Pancreas (tissue), 10 donors: ENCODE data around the gene FLACC1. TPM values are rescaled to one million over a fixed set of nuclear protein-coding genes. Genes with fewer than 3 reads are reported as not detected.

ENCODE experiments used
- ATAC-seq, 4 donors: fragments of 200-7000 bp; cut with Tn5 transposase; one replicate each; pipeline versions ENCODE4 v1.8.0 to v1.9.1; 2020; ENCODE audit warnings: mild to moderate bottlenecking in 4 of 4, moderate library complexity in 4 of 4
- DNase-seq, 6 donors: peaks; one replicate each; pipeline ENCODE4 v3.0.0-alpha.2; 2020
- FAIRE-seq: peaks from 2 replicates; lab custom pipeline; 2012; peaks lifted over from hg19 to GRCh38; lab: Jason Lieb, UNC
- H3K27ac ChIP-seq, 4 donors: fragments of 200-600 bp; sonication (generic); 1 replicate in 3 of 4; 2 replicates in 1 of 4; pipeline versions ENCODE4 v1.5.0 to v1.8.0; 2020
- H3K27me3 ChIP-seq, 4 donors: fragments of 200-600 bp; one replicate each; pipeline ENCODE4 v1.8.0; 2021
- H3K36me3 ChIP-seq, 3 donors: fragments of 200-600 bp; sonication (generic) in 1 of 3; one replicate each; pipeline versions ENCODE4 v1.5.0 to v1.8.0; 2020 to 2021
- H3K4me1 ChIP-seq, 3 donors: fragments of 200-600 bp; one replicate each; pipeline ENCODE4 v1.8.0; 2021
- H3K4me3 ChIP-seq, 4 donors: fragments of 200-600 bp; sonication (generic) in 2 of 4; one replicate each; pipeline versions ENCODE4 v1.5.0 to v1.8.0; 2020 to 2021
- H3K9me3 ChIP-seq, 4 donors: fragments of 200-600 bp; one replicate each; pipeline ENCODE4 v1.8.0; 2021
- WGBS, 2 donors: extraction: QIAGEN DNeasy Blood & Tissue Kit; methylation state at CpG; one replicate each; pipeline ENCODE4 v1.1.7; 2013; 5-methylcytosine and 5-hydroxymethylcytosine counted together
- intact Hi-C, 3 donors: fragments of 100-400 bp; cut with DNase I; formaldehyde crosslinking; loops; one replicate each; pipeline versions ENCODE4 v1.11.1 to v1.14.2; 2022
- polyA plus RNA-seq, 2 donors: library from polyadenylated mRNA; stranded (reverse); fragments of 200-250 nt; gene quantifications; one replicate each; pipeline ENCODE4 v1.2.3, GENCODE V29; 2013
- total RNA-seq, 6 donors: library from RNA; stranded (reverse); fragmentation: NEBNext Ultra II Directional in 4 of 6; extraction: Animal tissue kit (Norgen Biotek cat#: 25700) in 4 of 6; gene quantifications; one replicate each; pipeline versions ENCODE4 v1.2.1 to v1.2.4, GENCODE V29; 2021 to 2023
- TF ChIP-seq, protein P1 (sequence below), 4 donors: fragments of 200-600 bp; sonication (generic) in 3 of 4; IDR thresholded peaks; one replicate each; pipeline versions ENCODE4 v1.5.0 to v1.8.0; 2021; ENCODE audit warnings: antibody characterized with exemption in 4 of 4
- donor health status: healthy with polysubstance abuse.
- donor health status: DM: no; HTN: no; CAD: no; lungs with moderate emphysema.
- donor health status: DM: no; HTN: no; CAD: no.
- donor health status: control.
- donor health status: control.
- donor health status: Bipolar disorder and iron deficiency.
- donor health status: DM: yes; HTN: yes; CAD: no.
- donor health status: DM: no; HTN: no; CAD: no.
- donor health status: DM: no; HTN: no; CAD: no.
- donor health status: DM: yes; HTN: yes; CAD: no.

The FLACC1 gene
- total and polyA plus RNA-seq, 8 donors, result 0.28 to 1.2 (median 0.53) TPM

DNA sequence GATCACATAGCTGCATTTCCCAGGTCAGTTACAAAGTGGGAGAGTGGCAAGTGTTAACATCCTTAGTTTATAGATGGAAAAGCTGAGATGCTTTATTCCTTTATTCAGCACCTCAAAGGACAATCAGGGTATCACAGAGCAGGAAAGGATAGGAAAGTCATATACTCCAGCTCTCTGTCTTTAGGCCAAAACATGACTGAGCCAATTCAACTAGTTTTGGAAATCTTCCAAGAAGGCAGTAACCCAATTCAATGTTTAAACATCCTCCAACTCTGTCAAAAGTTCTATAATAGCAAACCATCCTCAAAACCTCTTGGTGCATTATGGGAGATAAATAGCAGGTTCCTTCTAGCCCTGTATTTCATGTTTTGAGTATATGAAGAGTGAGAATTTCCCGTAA is 71.6 kb downstream of the FLACC1 start:
- FAIRE-seq (no peak), DNase-seq (no peak), ATAC-seq (no peak)
- Histone ChIP-seq H3K27ac (no peak overlapping the region), H3K9me3 (no peaks in the 10 kb centered on the region), H3K36me3 (peaks cover 4 to 26% (median 18%) of the 10 kb centered on the region in 3 donors), H3K4me3 (no peak overlapping the region), H3K4me1 (no peaks in the 10 kb centered on the region), H3K27me3 (no peaks in the 10 kb centered on the region)
- intact Hi-C loops, result no loop called here
- WGBS, 2 donors, result 100% methylated on average over 1 of the region's 1 CpG
- TF ChIP-seq, protein P1, sequence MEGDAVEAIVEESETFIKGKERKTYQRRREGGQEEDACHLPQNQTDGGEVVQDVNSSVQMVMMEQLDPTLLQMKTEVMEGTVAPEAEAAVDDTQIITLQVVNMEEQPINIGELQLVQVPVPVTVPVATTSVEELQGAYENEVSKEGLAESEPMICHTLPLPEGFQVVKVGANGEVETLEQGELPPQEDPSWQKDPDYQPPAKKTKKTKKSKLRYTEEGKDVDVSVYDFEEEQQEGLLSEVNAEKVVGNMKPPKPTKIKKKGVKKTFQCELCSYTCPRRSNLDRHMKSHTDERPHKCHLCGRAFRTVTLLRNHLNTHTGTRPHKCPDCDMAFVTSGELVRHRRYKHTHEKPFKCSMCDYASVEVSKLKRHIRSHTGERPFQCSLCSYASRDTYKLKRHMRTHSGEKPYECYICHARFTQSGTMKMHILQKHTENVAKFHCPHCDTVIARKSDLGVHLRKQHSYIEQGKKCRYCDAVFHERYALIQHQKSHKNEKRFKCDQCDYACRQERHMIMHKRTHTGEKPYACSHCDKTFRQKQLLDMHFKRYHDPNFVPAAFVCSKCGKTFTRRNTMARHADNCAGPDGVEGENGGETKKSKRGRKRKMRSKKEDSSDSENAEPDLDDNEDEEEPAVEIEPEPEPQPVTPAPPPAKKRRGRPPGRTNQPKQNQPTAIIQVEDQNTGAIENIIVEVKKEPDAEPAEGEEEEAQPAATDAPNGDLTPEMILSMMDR (IDR thresholded peaks at IDR 0.05), result no peak

DNA sequence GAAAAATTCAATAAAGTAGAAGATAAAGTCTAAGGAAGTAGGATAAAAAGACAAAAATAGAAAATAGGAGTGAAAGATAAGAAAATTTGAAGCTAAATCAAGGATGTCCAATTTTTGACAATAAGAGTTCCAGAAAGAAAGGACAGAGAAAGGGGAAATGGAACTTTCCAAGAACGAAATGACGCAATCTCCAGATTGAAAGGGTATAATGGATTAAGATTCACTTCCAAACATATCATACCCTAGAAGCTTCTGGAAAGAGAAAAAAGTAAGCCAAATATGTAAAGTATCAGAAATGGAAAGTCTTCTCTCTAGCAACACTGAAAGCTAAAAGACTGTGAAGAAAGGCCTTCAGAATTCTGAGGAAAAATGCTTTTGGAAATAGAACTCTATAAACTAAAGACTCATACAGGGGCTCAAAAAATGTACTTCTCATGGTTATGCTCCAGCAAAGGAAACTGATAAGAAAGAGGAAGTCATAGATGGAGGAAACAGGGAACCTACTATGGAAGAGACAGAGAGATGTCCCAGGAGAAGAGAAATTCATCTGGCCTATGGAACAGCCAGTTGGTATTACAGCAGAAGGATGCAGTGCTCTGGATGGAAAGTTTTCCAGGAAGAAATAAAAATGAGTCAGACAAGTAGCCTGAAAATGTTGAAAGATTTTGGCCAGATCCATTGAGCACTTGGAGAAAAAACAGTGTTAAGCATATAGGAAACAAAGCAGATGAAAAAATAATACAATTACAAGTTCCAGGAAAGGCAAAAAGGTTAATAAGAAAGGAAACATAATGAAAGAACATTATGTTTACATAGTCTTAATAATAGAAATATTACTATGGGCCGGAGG is 76.7 kb downstream of the FLACC1 start:
- WGBS, 2 donors, result 92 to 97% methylated on average over 3 of the region's 3 CpGs
- intact Hi-C loops, result no loop called here
- Histone ChIP-seq H3K27me3 (no peaks in the 10 kb centered on the region), H3K4me3 (no peak overlapping the region), H3K36me3 (peaks cover 0 to 15% (median 15%) of the 10 kb centered on the region in 3 donors), H3K4me1 (no peaks in the 10 kb centered on the region), H3K27ac (no peak overlapping the region), H3K9me3 (no peaks in the 10 kb centered on the region)
- ATAC-seq (no peak), FAIRE-seq (no peak), DNase-seq (no peak)
- TF ChIP-seq, protein P1 (IDR thresholded peaks at IDR 0.05), result no peak

DNA sequence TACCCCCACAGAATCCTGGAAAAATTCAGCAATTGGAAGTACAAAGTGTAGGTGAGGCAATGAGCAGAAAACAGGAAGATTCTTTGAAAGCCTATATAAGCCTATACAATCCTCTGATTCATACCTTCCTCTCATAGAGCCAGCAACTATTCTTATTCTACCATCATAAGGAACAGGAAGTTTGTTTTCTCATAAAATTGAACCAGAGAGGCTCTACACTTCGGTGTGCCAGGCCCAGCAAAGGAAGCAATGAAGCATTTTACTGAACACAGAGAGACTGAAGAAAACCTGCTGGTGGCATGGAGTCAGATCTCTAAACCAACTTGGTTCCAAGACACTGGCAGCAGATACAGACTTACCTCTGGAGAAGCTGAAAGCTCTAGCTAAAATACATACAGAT is 78.1 kb downstream of the FLACC1 start:
- Histone ChIP-seq H3K36me3 (peaks cover 0 to 8% (median 8%) of the 10 kb centered on the region in 3 donors), H3K27me3 (no peaks in the 10 kb centered on the region), H3K27ac (no peak overlapping the region), H3K4me3 (no peak overlapping the region), H3K9me3 (no peaks in the 10 kb centered on the region), H3K4me1 (no peaks in the 10 kb centered on the region)
- FAIRE-seq (no peak), DNase-seq (no peak), ATAC-seq (no peak)
- intact Hi-C loops, result no loop called here
- TF ChIP-seq, protein P1 (IDR thresholded peaks at IDR 0.05), result no peak
- 94 to 95% methylated on average over 1 of the region's 1 CpG for WGBS, 2 donors

DNA sequence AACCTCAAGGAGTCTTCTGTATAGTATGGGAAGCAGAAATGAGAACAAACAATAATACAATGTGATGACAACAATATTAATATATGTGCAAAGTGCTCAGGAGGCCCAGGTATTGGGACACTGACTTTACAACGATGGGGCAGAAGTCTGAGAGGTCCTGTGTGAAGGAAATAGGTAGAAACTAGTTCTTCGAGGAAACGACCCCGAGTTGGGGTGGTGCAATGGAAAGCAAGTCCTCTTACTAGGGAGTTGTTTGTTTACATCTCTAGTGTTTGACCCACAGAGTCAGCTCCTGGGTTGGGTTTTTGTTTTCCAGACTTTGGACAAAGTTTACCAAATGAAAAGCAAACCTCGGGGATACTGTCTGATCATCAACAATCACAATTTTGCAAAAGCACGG is 80.6 kb downstream of the FLACC1 start:
- FAIRE-seq, result no peak

More for the DNA sequence above, 80.6 kb downstream of the FLACC1 start:
- H3K4me1 ChIP-seq, result no peaks in the 10 kb centered on the region
- no peak overlapping the region for H3K27ac ChIP-seq
- peaks cover 0 to 21% (median 8%) of the 10 kb centered on the region in 3 donors for H3K36me3 ChIP-seq
- intact Hi-C loops, result no loop called here
- DNase-seq (no peak), ATAC-seq (no peak)
- TF ChIP-seq, protein P1 (IDR thresholded peaks at IDR 0.05), result no peak
- no peak overlapping the region for H3K4me3 ChIP-seq
- no peaks in the 10 kb centered on the region for H3K9me3 ChIP-seq
- 85 to 92% methylated on average over 6 of the region's 6 CpGs for WGBS, 2 donors
- H3K27me3 ChIP-seq, result no peaks in the 10 kb centered on the region
